Right hindlimb (tissue), 1 donor: Measurements from ENCODE around the gene ANAPC5.
"Not testable (repeated sequence)": the region's sequence is repeated elsewhere in the genome, so short reads cannot be mapped to it uniquely, and the experiment has no call there.

Experiments
- DNase-seq: peaks from one replicate; pipeline ENCODE4 v3.0.0-alpha.2; 2018

Gene ANAPC5

DNA sequence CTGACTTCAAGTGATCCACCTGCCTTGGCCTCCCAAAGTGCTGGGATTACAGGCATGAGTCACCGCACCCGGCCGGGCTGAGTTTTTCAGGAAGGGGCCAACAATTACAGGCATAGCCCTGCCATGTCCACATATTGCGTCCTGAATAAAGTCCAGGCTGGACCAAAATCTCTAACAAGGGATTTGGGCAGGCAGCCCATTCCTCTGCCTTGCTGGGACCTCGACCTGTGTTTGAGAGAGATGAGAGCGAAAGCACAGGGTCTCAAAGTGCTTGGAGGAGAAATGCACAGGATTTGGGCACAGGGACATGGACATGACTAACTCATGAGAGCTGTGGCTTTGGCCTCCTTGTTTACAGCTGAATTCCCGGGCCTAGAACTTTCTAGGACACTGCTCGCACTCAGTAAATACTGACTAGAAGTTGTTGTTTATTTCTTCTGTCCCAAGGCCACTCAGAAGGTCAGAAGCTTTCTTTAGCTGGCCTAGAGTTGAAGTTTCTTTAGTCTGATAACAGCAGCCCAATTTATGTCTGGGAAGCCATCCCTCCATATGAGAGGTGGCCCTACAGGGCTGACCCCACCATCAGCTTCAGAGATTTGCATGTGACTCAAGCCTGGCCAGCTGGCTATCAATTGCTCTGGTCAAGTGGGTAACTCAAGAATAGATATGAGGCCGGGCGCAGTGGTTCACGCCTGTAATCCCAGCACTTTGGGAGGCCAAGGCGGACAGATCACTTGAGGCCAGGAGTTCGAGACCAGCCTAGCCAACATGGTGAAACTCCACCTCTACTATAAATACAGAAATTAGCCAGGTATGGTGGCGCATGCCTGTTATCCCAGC is 67.4 kb downstream of the ANAPC5 start:
- no peak for DNase-seq

GRCh38 chr12:121283841-121284240 is 68.4 kb downstream of the ANAPC5 start:
- DNase-seq: no peak

GRCh38 chr12:121283388-121283787 is 68.8 kb downstream of the ANAPC5 start:
- DNase-seq: no peak

DNA sequence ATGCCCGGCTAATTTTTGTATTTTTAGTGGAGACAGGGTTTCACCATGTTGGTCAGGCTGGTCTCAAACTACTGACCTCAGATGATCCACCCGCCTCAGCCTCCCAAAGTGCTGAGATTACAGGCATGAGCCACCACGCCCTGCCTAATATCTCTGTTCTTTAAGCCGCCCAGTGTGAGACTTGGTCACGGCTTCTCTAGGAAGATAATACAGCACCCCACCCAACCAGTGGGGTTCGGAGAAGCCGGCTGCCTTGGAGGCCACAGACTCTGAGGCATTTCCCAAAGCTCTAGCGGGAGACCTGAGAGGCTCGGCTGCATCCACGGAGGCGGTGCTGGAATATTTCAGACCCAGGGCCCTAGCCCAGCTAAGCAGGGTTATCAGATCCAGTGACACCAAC is 69.3 kb downstream of the ANAPC5 start:
- DNase-seq: not testable (repeated sequence)

- DNase-seq: no peak
These were observed 70.0 kb downstream of the ANAPC5 start for GRCh38 chr12:121282072-121282742.

GRCh38 chr12:121281116-121281515 is 71.1 kb downstream of the ANAPC5 start:
- DNase-seq: not testable (repeated sequence)

GRCh38 chr12:121280531-121280930 is 71.7 kb downstream of the ANAPC5 start:
- DNase-seq: not testable (repeated sequence)

GRCh38 chr12:121279507-121279915 is 72.7 kb downstream of the ANAPC5 start:
- DNase-seq: no peak

DNA sequence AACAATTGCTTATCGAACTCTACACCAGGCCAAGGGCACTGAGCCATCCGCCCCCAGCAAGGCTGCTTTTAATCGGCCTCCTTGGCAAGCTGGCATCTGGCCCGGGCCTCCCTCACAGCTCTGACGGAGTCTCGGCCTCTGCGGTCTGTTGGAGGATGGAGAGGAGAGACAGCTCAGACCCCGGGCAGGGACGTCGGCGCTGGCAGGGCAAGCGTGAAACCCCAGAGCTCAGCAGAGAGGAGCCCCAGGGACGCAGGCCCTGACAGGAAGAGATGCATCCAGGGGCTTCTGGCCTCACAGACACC is 73.2 kb downstream of the ANAPC5 start:
- no peak for DNase-seq

- DNase-seq: no peak
These were observed 73.8 kb downstream of the ANAPC5 start for GRCh38 chr12:121278169-121279070.

- no peak for DNase-seq
These were observed 74.8 kb downstream of the ANAPC5 start for GRCh38 chr12:121277374-121277759.

DNA sequence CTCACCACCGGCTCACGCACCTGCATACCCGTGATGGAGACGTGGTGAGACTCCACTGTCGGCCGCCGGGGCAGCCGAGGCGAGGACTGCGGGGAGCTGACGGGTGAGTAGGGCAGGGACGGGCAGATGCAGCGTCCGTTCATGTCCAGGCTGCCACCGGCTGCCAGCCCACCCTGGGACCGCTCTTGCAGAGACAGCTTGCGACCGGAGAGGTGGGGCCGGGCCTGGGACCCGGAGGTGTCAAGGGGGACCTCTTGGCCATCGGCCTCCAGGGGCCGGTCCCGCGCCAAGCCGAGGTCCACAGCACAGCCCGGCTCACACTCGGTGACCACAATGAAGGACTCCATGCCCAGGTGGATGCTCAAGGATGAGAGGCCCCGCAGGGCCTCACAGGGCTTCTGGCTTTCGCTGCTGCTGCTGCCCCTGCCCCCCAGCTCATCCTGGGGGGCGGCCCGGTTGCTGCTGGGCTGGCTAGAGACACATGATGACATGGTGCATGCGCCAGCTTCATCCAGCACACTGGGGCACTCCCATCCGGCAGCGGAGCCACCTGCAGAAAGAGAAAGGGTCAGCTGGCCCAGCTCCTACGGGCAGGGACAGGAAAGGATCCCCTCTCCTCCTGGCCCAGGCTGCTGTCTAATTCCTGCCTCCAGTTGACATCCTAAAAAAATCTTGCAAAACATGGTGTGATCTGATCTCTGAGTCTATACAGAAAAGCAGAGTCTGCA is 78.0 kb downstream of the ANAPC5 start:
- no peak for DNase-seq

DNA sequence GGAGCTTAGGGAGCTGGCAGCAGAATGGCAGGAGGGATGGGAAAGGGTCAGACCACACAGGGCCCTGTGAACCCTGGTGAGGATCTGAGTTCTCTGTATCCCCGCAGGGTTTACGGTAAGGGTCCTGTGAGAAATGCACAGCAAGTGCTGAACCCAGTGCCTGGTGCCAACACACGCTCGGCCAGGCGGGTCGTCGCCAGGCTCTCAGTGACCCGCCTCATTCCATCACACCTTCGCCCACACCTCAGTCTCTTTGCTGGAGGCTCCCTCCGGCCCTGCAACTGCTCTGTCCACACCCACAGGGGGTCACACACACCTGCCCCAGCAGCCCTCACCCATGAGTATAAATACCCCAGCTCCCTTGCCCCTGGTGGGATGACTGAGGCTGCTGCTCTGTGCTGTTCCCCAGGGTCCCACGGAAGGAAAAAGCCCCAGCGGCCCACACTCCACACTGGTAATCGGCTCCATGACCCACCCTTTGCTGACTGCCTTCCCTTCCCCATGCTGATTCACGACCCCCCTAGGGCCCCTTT is 78.8 kb downstream of the ANAPC5 start:
- DNase-seq: no peak

GRCh38 chr12:121267822-121268221 is 84.4 kb downstream of the ANAPC5 start:
- no peak for DNase-seq

DNA sequence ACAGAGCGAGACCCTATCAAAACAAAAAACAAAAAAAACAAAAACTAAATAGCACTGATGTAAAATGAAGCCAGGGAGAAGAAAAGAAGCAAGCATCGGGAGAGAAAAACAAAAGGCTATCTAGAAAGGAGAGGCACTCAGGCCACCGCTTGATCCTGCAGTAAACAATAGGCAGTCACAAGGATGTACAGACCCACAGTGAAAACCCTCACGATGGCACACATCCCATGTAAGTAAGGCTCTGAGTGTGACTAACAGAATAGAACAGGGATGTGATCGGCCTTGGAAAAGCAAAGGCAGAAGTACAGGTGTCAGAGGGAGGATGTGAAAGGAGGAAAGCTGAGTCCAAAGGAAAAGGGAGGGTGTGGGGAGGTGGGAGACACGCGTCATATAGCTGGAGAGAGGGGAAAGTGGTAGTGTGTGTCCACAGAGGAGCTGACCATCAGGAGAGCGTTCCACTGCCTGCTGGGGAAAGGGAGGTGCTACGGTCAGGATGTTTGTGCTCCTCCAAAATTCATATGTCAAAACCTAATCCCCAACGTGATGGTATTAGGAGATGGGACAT is 87.2 kb downstream of the ANAPC5 start:
- no peak for DNase-seq

DNA sequence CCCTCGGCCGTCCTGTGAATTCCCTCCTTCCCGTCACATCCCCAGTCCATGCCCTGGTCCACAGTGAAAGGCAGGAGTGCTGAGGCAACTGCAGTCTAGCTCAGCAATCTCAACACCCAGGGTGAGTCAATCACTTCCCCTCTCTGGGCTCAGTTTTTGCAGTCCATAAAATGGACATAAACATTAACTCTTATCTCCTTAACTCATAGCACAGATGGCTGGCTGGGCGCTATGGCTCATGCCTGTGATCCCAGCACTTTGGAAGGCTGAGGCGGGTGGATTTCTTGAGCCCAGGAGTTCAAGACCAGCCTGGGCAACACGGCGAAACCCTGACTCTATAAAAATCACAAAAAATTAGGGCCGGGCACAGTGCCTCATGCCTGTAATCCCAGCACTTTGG is 88.1 kb downstream of the ANAPC5 start:
- DNase-seq: no peak

- DNase-seq: no peak
These were observed 88.8 kb downstream of the ANAPC5 start for GRCh38 chr12:121263206-121263935.

DNA sequence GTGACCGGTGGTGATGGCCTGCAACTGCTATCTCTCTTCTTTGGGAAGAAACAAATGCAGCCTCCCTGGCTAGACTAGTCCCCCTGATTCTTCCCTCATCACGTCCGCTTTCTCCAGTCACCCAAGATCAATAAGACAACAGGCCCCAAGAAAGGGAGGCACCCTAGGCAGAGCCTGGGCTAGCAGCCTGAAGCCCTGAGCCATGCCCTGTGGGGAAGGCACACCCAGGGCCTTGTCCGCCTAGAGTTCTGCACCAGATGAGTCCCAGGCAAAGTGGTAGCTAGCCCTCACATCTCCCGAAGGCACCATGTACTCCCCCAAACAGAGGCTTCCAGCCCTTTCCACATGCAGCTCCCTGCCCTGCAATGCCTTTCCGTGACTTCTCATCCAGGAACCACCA is 90.8 kb downstream of the ANAPC5 start:
- DNase-seq: no peak

DNA sequence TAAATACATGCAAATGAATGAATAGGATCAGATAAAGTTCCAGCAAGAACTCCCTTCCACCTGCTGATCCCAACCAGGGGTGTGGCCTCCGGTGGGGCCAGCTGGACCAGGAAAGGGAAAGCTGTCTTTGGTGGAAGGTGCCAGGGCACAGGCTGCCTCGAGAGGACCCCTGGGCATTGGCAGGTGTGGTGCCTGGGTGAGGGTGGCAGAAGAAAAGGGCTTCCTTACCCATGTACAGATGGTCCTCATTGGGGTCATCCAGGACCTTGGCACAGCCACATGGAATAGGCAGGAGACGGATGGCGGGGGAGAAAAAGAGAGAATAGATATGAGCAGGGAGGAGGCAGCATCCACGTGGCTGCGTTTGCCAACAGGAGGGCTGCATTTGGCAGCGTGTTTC is 92.1 kb downstream of the ANAPC5 start:
- DNase-seq: no peak

- DNase-seq: no peak
These were observed 93.1 kb downstream of the ANAPC5 start for GRCh38 chr12:121259074-121259473.
